Middle frontal gyrus (tissue), 1 donor: ENCODE data around the gene MINDY3.
"Not testable (repeated sequence)": the region's sequence is repeated elsewhere in the genome, so short reads cannot be mapped to it uniquely, and the experiment has no call there.

Source experiments
- DNase-seq: peaks from one replicate; pipeline ENCODE4 v3.0.0-alpha.2; 2015; ENCODE audit warnings: low spot score; ENCODE audit errors: extremely low spot score

Gene MINDY3

DNA sequence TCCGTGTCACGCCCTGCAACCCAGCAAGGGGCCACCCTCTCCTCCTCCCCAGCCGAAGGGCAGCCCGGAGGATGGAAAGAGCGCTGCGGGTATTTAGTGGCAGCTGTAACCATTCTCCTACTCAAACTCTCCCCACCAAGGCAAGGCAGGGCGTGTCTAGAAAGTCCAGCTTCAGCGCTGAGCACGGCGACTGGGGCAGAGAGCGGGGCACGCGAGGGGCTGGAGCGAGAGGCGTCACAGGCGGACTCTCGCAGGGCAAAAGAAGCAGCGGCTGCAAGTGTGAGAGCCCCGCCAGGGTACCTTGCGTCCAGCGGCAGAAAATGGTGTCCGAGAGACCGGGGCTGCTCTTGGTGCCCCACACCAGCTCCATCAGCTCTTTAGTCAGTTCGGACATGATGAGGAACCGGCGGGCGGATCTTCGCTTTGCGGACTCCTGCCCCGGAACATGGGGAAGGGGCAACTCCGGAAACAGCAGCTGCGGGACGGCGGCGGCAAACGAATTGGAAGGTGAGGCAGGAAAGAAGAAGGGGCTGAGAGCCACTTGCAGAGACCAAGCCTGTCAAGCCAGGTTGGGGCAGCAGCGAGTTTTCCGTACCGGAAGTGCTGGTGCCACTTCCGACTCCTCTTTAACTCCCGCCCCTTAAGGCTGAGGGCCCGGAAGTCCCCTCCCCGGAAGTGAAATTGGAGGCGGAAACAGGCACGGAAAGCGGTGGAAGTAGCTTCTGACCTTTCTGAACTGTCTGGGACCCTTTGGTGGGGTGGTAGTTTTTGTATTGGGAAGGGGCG is at the start of gene MINDY3:
Gene MINDY3, minus strand, starts transcription at position 602 of the 786 bp plus-strand sequence. Its CDS starts 208 bp downstream, at position 394.
- DNase-seq, result peak; percentile 87

DNA sequence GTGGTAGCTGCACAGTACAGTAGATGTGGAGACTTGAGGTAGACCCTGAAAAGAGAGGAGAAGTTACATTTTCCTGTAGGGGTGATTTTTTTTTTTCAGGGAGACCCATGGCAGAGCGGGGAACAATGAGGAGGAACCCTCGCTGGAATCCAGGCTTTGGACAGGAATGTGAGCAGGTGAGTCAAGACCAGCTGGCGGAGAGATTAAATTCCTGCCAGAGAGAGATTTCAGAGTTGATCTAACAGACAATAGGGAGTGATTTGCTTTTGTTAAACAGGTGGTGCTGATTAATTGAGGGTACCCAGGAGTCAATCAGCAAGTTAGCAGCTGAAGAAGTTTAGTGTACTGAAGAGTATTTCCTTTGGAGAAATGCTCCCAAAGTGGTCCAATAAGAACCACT is 41.6 kb upstream of the MINDY3 start:
- no peak for DNase-seq

- DNase-seq, result no peak
These were observed 37.7 kb upstream of the MINDY3 start for GRCh38 chr10:15898046-15898445.

- DNase-seq, result no peak
These were observed 37.0 kb upstream of the MINDY3 start for GRCh38 chr10:15897287-15897686.

DNA sequence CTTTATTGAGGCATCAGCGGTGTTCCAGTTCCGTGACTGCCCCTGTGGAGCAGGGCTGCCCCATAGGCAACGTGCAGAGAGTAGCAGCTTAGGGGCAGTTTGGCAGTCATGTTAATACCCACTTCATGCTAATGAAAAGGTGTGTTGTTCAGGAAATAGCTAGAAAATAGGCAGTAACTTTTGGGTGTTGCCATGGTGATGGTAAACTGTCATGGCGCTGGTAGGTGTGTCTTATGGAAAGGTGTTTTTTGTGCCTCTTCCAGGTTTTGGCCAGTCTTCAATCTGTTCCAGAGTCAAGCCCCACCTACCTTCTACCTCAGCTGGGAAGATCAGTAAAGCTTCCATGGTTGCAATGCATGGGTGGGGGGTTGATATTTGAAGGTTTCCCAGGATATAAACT is 36.3 kb upstream of the MINDY3 start:
- DNase-seq, result no peak

- DNase-seq, result no peak
These were observed 24.1 kb upstream of the MINDY3 start for GRCh38 chr10:15884447-15884846.

DNA sequence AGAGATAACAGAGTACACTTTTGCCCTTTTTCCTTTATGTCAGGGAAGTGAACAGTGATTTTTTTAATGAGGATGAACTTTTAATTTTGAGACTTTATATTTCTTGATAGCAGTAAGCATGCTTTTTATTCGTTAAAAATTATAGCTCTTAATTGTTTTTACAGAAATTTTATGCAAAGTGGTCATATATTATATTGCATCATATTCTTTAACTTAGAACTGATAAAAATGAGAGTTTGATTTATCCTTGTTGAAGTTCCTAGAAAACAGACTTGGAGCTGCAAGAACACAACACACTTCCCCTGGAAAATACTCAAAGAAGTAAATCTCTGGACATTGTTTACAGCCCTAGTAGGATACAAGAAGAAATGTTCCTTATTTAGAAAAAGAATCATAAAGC is 21.2 kb upstream of the MINDY3 start:
- no peak for DNase-seq

GRCh38 chr10:15879663-15880062 is 19.4 kb upstream of the MINDY3 start:
- no peak for DNase-seq

DNA sequence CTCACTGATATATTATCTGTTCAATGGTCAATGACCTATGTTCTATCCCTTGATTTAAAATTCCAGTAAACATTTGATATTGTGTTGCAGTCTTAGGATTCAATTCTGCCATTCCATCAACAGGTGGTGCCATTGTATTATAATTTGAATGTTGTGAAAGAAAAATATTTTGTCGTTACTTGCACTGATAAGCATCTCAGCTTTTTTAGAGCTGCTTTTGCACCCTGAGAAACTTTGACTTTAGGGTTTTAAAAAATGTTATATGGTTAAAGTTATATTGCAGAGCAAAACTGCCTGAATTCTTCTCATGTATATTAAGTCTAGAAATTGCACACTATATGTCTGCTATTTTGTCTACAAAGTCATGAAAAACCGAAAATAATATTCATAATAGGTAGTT is 18.8 kb upstream of the MINDY3 start:
- DNase-seq, result no peak

DNA sequence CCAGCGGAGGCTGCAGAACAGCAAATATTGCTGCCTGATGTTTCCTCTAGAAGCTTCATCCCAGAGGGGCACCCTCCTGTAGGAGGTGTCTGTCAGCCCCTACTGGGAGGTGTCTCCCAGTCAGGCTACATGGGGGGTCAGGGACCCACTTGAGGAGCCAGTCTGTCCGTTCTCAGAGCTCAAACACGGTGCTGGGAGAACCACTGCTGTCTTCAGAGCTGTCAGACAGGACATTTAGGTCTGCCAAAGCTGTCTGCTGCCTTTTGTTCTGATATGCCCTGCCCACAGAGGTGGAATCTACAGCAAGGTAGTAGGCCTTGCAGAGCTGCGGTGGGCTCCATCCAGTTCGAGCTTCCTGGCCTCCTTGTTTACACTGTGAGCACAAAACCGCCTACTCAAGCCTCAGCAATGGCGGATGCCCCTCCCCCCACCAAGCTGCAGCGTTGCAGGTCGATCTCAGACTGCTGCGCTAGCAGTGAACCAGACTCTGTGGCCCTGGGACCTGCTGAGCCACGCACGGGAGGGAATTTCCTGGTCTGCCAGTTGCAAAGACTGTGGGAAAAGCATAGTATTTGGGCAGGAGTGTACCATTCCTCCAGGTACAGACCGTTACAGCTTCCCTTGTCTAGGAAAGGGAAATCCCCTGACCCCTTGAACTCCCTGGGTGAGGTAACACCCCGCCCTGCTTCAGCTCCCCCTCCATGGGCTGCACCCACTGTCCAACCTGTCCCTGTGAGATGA is 17.7 kb upstream of the MINDY3 start:
- no peak for DNase-seq

GRCh38 chr10:15876274-15876673 is 16.0 kb upstream of the MINDY3 start:
- not testable (repeated sequence) for DNase-seq

DNA sequence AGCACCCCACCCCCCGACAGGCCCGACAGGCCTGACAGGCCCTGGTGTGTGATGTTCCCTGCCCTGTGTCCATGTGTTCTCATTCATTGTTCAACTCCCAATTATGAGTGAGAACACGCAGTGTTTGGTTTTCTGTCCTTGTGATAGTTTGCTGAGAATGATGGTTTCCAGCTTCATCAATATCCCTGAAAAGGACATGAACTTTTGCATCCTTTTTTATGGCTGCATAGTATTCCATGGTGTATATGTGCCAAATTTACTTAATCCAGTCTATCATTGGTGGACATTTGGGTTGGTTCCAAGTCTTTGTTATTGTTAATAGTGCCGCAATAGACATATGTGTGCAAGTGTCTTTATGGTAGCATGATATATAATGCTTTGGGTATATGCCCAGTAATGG is 12.3 kb upstream of the MINDY3 start:
- not testable (repeated sequence) for DNase-seq

GRCh38 chr10:15871823-15872222 is 11.5 kb upstream of the MINDY3 start:
- DNase-seq, result no peak

GRCh38 chr10:15869935-15870334 is 9.6 kb upstream of the MINDY3 start:
- DNase-seq, result no peak

DNA sequence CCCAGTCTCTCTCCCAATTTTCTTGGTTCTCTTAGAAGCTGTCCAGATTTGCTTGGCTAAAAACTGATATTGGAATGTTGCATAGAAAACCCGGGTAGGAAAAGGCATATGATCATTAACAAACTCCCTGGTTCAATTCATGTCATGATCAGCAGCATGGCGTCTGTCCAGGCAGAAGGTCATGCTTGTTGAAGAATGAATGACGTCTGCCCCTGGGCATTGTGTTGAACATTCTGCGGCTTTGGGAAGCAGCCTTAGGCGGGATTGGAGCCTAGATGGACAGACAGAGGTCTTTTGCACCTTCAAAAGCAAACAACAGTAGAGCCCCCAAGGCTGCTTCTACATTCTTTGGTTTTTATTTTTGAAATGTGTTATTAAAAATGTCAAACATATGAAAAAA is 7.7 kb upstream of the MINDY3 start:
- DNase-seq, result no peak

- DNase-seq, result no peak
These were observed 5.0 kb upstream of the MINDY3 start for GRCh38 chr10:15865304-15865703.

GRCh38 chr10:15864419-15864818 is 4.1 kb upstream of the MINDY3 start:
- no peak for DNase-seq

GRCh38 chr10:15863733-15864132 is 3.4 kb upstream of the MINDY3 start:
- no peak for DNase-seq

GRCh38 chr10:15863323-15863722 is 3.0 kb upstream of the MINDY3 start:
- no peak for DNase-seq

DNA sequence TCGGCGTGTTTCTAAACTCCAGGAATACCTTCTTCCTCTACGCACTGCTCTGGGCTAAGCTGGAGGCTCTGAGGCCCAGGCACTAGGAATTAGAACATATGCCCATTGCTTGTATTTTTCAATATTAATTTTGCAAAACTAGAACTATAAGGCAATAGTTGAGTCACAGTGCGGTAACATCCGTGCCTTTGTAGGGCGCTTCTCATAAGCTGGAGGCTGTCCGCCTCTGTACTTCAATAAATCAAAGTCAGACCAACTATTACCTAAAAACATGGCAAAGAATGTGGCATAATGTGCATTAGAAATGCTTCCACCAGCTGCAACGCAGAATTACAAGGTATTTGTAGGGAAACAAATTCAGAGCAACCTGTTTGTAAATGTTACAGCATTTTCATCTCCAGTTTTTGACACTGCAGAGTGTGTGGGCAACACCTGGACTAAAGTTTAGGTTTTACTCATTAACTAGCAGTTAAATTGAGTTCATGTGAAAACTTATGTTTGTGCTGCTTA is 440 bp upstream of the MINDY3 start:
- no peak for DNase-seq

DNA sequence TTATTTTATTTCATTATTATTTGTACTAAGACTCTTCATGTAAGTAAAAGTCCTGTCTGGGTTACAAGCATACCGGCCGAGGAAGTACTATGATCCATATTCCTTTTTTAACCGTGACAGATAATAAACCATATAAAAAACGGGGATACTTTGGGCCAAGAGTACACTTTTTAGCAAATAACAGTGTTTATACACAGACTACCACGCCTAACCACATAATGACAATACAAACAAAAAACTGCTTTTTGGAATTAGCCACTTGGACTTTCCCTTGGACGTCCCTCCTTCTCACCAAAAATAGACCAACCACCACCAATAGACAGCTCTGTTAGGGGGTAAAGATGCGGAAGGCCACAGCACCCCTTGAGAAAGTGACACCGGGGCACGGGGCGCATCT is 800 bp downstream of the MINDY3 start:
- no peak for DNase-seq

- no peak for DNase-seq
These were observed 1.4 kb downstream of the MINDY3 start for GRCh38 chr10:15858861-15859281.
